Stomach (tissue), 4 donors: Measurements from ENCODE around the gene PHLDB1.

Experiments used
- CTCF ChIP-seq, 7 experiments: fragments of 450-650 bp in 4 of 7; fragments of 200-600 bp in 3 of 7; sonication (generic) in 3 of 7; IDR thresholded peaks; one replicate each; pipeline ENCODE4 v1.5.1; 2016 to 2019; ENCODE audit warnings: antibody characterized with exemption in 7 of 7, control low read depth in 2 of 7, mild to moderate bottlenecking in 1 of 7
- EP300 ChIP-seq: sonication (generic); formaldehyde crosslinking; IDR thresholded peaks from one replicate; pipeline ENCODE4 v1.6.1; 2017; ENCODE audit warnings: antibody characterized with exemption
- POLR2A ChIP-seq, 4 donors: fragments of 450-650 bp; IDR thresholded peaks; one replicate each; pipeline ENCODE4 v1.6.1; 2016; ENCODE audit warnings: antibody characterized with exemption in 4 of 4, control low read depth in 2 of 4, mild to moderate bottlenecking in 1 of 4, moderate library complexity in 1 of 4
- POLR2AphosphoS5 ChIP-seq, 3 donors: sonication (generic); formaldehyde crosslinking; IDR thresholded peaks; one replicate each; pipeline ENCODE4 v1.6.1; 2016; ENCODE audit warnings: antibody characterized with exemption in 3 of 3

- TF ChIP-seq POLR2A (IDR thresholded peaks at IDR 0.05) (no peak), CTCF (IDR thresholded peaks at IDR 0.05) (no peak), POLR2AphosphoS5 (IDR thresholded peaks at IDR 0.05) (no peak), EP300 (no peak)
These were observed 8.6 kb downstream of the PHLDB1 start for GRCh38 chr11:118615976-118616371.
